ENCODE measurements around the gene HOXB9.

The HOXB9 gene

GRCh38 chr17:48643697-48644012 lies 17.5 kb upstream of the HOXB9 start:
- H3K4me3 ChIP-seq (ENCODE audit: low read depth, low read length), result no peak overlapping the region
- TF ChIP-seq, protein P1, sequence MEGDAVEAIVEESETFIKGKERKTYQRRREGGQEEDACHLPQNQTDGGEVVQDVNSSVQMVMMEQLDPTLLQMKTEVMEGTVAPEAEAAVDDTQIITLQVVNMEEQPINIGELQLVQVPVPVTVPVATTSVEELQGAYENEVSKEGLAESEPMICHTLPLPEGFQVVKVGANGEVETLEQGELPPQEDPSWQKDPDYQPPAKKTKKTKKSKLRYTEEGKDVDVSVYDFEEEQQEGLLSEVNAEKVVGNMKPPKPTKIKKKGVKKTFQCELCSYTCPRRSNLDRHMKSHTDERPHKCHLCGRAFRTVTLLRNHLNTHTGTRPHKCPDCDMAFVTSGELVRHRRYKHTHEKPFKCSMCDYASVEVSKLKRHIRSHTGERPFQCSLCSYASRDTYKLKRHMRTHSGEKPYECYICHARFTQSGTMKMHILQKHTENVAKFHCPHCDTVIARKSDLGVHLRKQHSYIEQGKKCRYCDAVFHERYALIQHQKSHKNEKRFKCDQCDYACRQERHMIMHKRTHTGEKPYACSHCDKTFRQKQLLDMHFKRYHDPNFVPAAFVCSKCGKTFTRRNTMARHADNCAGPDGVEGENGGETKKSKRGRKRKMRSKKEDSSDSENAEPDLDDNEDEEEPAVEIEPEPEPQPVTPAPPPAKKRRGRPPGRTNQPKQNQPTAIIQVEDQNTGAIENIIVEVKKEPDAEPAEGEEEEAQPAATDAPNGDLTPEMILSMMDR (conservative IDR thresholded peaks at IDR 0.05; ENCODE audit: low read depth, low read length), result no peak
- DNase-seq (ENCODE audit: low read depth), result no peak

GRCh38 chr17:48642843-48643696 lies 16.9 kb upstream of the HOXB9 start:
- H3K4me3 ChIP-seq (ENCODE audit: low read depth, low read length), result no peak overlapping the region
- TF ChIP-seq, protein P1 (conservative IDR thresholded peaks at IDR 0.05; ENCODE audit: low read depth, low read length), result no peak
- DNase-seq (ENCODE audit: low read depth), result no peak

DNA sequence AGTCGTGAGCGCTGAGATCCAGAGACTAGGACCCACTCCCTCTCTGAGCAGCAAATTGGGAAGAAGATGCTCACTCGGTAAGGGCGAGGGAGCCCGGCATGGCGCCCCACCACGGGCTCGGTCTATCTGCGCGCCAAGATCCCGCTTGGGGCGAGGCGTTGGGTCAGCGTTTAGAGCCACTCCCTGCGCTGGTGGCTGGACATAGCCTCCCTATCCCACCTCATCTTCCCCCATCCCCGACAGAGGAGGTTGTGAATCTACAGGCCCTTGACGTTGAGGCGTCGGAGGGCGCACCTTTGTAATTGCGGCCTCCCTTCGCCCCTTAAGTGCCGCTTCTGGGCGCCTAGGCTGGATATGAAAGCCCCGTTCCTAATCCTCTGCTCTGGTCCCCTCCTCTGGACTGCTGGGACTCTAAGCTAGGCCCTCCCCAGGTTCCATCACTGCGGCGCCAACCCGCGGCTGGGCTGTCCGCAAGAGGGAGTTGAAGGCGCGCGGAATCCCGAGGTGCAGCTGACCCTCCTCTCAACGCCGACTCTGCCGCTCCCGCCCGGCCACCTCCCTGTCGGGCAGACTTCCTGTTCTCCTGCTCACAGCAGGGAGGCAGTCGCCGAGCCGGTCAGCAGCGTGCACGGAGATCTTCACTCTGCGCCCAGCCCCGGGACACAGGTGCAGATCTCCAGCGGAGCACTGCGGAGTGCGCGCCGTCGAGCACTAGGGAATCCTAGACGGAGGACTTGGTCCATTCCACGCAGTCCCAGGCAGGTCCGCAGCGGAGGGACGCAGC lies 16.1 kb upstream of the HOXB9 start:
- TF ChIP-seq, protein P1 (conservative IDR thresholded peaks at IDR 0.05; ENCODE audit: low read depth, low read length), result no peak
- no peak overlapping the region for H3K4me3 ChIP-seq (ENCODE audit: low read depth, low read length)
- no peak for DNase-seq (ENCODE audit: low read depth)

GRCh38 chr17:48641541-48642058 lies 15.4 kb upstream of the HOXB9 start:
- no peak overlapping the region for H3K4me3 ChIP-seq (ENCODE audit: low read depth, low read length)
- no peak for DNase-seq (ENCODE audit: low read depth)
- TF ChIP-seq, protein P1 (conservative IDR thresholded peaks at IDR 0.05; ENCODE audit: low read depth, low read length), result no peak

- no peak overlapping the region for H3K4me3 ChIP-seq (ENCODE audit: low read depth, low read length)
- TF ChIP-seq, protein P1 (conservative IDR thresholded peaks at IDR 0.05; ENCODE audit: low read depth, low read length), result no peak
- no peak for DNase-seq (ENCODE audit: low read depth)
Measured at GRCh38 chr17:48640858-48641180, 14.7 kb upstream of the HOXB9 start.

DNA sequence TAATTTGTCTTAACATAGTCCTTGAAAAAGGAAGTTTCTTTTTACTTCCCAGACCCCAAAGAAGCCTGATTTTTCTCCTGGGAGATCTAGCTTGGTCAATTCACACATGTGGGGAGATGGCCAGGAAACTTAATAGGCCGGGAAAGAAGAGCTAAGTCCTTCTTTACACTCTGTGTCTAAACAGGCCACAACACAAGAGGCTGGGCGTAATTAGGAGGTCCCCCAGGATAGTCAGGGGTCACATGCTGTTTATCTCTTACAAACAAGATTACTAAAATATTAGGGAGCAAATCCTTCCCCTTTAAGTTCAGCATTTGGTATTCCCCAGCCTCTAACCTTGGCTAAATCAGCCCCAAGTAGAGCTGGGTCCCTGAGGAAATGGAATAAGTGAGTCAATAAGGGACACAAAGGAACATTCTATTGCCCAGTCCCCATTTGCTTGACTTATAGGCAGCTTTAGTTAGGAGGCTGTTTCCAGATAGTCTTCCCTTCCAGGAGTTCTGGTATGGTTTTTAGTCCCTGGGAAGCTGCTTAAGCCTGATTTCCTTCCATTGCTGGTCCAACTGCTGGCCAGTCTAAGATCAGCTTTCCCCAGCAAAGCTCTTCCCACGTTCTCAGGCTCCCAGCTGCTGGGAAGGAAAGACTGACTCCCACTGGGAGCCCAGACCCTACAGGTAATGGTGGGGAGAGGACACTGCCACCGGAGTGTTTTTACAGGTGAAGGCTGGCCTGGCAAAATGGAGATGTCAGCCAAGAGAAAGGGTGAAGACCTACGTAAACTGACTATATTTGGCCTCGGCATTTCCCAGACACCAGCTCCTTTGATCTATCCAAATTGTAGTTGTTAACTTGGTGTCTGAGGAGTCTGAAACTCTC lies 14.1 kb upstream of the HOXB9 start:
- no peak overlapping the region for H3K4me3 ChIP-seq (ENCODE audit: low read depth, low read length)
- TF ChIP-seq, protein P1 (conservative IDR thresholded peaks at IDR 0.05; ENCODE audit: low read depth, low read length), result no peak
- DNase-seq (ENCODE audit: low read depth), result no peak

Measured in choroid plexus epithelial cell (primary cell).